Measurements from ENCODE around the gene DLG5.

DNA sequence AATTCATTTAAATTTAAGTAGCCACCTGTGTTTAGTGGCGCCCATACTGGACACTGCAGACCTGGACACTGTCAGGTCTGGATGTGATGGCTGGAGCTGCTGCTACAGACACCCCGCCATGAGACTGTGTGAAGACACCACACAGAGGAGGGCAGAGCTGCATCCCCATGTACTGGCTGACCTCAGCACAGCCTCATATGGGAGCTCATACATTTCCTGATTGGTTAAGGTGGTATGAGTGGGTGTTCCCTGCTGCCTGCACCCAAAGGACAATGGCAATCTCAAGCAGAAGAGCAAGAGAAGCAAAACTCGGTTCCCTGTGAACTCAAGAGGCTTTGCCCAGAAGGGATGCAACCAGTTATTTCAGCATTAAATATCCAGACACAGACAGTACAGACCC lies 60.0 kb downstream of the DLG5 start:
- TF ChIP-seq, protein P1, sequence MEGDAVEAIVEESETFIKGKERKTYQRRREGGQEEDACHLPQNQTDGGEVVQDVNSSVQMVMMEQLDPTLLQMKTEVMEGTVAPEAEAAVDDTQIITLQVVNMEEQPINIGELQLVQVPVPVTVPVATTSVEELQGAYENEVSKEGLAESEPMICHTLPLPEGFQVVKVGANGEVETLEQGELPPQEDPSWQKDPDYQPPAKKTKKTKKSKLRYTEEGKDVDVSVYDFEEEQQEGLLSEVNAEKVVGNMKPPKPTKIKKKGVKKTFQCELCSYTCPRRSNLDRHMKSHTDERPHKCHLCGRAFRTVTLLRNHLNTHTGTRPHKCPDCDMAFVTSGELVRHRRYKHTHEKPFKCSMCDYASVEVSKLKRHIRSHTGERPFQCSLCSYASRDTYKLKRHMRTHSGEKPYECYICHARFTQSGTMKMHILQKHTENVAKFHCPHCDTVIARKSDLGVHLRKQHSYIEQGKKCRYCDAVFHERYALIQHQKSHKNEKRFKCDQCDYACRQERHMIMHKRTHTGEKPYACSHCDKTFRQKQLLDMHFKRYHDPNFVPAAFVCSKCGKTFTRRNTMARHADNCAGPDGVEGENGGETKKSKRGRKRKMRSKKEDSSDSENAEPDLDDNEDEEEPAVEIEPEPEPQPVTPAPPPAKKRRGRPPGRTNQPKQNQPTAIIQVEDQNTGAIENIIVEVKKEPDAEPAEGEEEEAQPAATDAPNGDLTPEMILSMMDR (IDR thresholded peaks at IDR 0.05), result no peak
- no peak for TF ChIP-seq POLR2A (IDR thresholded peaks at IDR 0.05)
- TF ChIP-seq POLR2AphosphoS5 (IDR thresholded peaks at IDR 0.05), result no peak
